Endothelial cell of umbilical vein (primary cell): ENCODE data around the gene TRPM7. TPM values are rescaled to one million over a fixed set of nuclear protein-coding genes. Genes with fewer than 3 reads are reported as not detected.

ENCODE experiments used
- BruUV-seq: library from RNA; stranded (reverse); fragments of 400-500 nt; replicated peaks from 2 replicates; lab custom pipeline; 2021; lab: Mats Ljungman, UMichigan
- CTCF ChIA-PET: fragments of 300-600, 350-600 bp; sonication (Branson Sonifier 250); formaldehyde crosslinking; loops from one replicate; lab custom pipeline; 2021; ENCODE audit warnings: antibody characterized with exemption, inconsistent platforms; lab: Charles Lee
- POLR2A ChIA-PET: fragments of 300-600, 350-600 bp; sonication (Branson Sonifier 250); formaldehyde crosslinking; loops from one replicate; lab custom pipeline; 2021; ENCODE audit warnings: antibody characterized with exemption, inconsistent platforms; lab: Charles Lee
- DNase-seq: peaks from one replicate; pipeline ENCODE4 v3.0.0-alpha.2; 2011; ENCODE audit warnings: low read depth, low spot score
- FAIRE-seq: peaks from 2 replicates; lab custom pipeline; 2011; peaks lifted over from hg19 to GRCh38; lab: Jason Lieb, UNC
- H2AFZ ChIP-seq: 2 replicates; pipeline ENCODE4 v1.6.0; 2012; ENCODE audit warnings: low read depth, low read length, control low read depth, inconsistent platforms
- H3K27ac ChIP-seq: 2 replicates; pipeline ENCODE4 v1.5.1; 2011; ENCODE audit warnings: low read depth, mild to moderate bottlenecking, control low read depth, low read length, moderate library complexity; ENCODE audit not compliant: insufficient read depth
- H3K27me3 ChIP-seq, 2 experiments: 2 replicates each; pipeline versions ENCODE4 v1.6.0 to v1.6.1; 2011; ENCODE audit warnings: low read length in 2 of 2, mixed read lengths in 1 of 2; ENCODE audit not compliant: control insufficient read depth in 2 of 2, insufficient read depth in 2 of 2
- H3K36me3 ChIP-seq, 2 experiments: 2 replicates in 1 of 2; 3 replicates in 1 of 2; pipeline ENCODE4 v1.5.1; 2011; ENCODE audit warnings: low read length in 2 of 2, mild to moderate bottlenecking in 1 of 2, moderate library complexity in 1 of 2; ENCODE audit not compliant: control insufficient read depth in 2 of 2, insufficient read depth in 2 of 2; ENCODE audit errors: extremely low read depth in 1 of 2
- H3K4me1 ChIP-seq: 3 replicates; pipeline ENCODE4 v1.5.1; 2011; ENCODE audit warnings: mild to moderate bottlenecking, low read length; ENCODE audit not compliant: control insufficient read depth, insufficient read depth; ENCODE audit errors: extremely low read depth
- H3K4me2 ChIP-seq: 2 replicates; pipeline ENCODE4 v1.6.1; 2011; ENCODE audit warnings: low read length, control low read depth, mixed read lengths; ENCODE audit not compliant: insufficient read depth
- H3K4me3 ChIP-seq, 3 experiments: fragments of 200-600 bp in 1 of 3; sonication (generic), shearing (Covaris generic) in 1 of 3; replicated peaks in 1 of 3; 2 replicates each; pipeline ENCODE4 v1.5.1; 2011 to 2016; ENCODE audit warnings: control low read depth in 3 of 3, low read length in 3 of 3, mild to moderate bottlenecking in 2 of 3, inconsistent platforms in 1 of 3, low read depth in 1 of 3, moderate library complexity in 1 of 3; ENCODE audit not compliant: insufficient read depth in 1 of 3
- H3K79me2 ChIP-seq: 2 replicates; pipeline ENCODE4 v1.6.0; 2012; ENCODE audit warnings: low read length, inconsistent platforms; ENCODE audit not compliant: control insufficient read depth, insufficient read depth
- H3K9ac ChIP-seq: replicated peaks from 2 replicates; pipeline ENCODE3; 2011; ENCODE audit warnings: low read length, control low read depth; ENCODE audit not compliant: insufficient read depth; ENCODE audit errors: extremely low read depth
- H3K9me1 ChIP-seq: replicated peaks from 3 replicates; pipeline ENCODE4 v1.6.0; 2011; ENCODE audit warnings: mild to moderate bottlenecking, low read length; ENCODE audit not compliant: control insufficient read depth, insufficient read depth; ENCODE audit errors: extremely low read depth
- H3K9me3 ChIP-seq: replicated peaks from 2 replicates; pipeline ENCODE4 v1.5.1; 2012; ENCODE audit warnings: low read length, inconsistent platforms; ENCODE audit not compliant: control insufficient read depth, insufficient read depth
- H4K20me1 ChIP-seq: replicated peaks from 2 replicates; pipeline ENCODE3; 2011; ENCODE audit warnings: mild to moderate bottlenecking, low read length; ENCODE audit not compliant: control insufficient read depth, insufficient read depth; ENCODE audit errors: extremely low read depth
- CTCF ChIP-seq, 2 donors: IDR thresholded peaks; 1 replicate in 1 of 2; 2 replicates in 1 of 2; pipeline ENCODE4 v1.5.1; 2011; ENCODE audit warnings: low read length in 2 of 2, mild to moderate bottlenecking in 2 of 2, moderate library complexity in 2 of 2, control low read depth in 1 of 2, inconsistent platforms in 1 of 2, low read depth in 1 of 2; ENCODE audit not compliant: insufficient read depth in 1 of 2; ENCODE audit errors: extremely low read depth in 1 of 2
- EZH2 ChIP-seq: IDR thresholded peaks from 2 replicates; pipeline ENCODE4 v1.6.1; 2012; ENCODE audit warnings: borderline replicate concordance, low read depth, mild to moderate bottlenecking, moderate library complexity, low read length, inconsistent platforms; ENCODE audit not compliant: severe bottlenecking
- FOS ChIP-seq: IDR thresholded peaks from 2 replicates; pipeline ENCODE4 v1.6.1; 2011; ENCODE audit warnings: mild to moderate bottlenecking, low read length, moderate library complexity, borderline replicate concordance; ENCODE audit not compliant: insufficient read depth
- GATA2 ChIP-seq: IDR thresholded peaks from 2 replicates; pipeline ENCODE4 v1.7.0; 2011; ENCODE audit warnings: low read depth, mild to moderate bottlenecking, moderate library complexity, mixed read lengths, low read length; ENCODE audit not compliant: insufficient read length, insufficient read depth
- JUN ChIP-seq: IDR thresholded peaks from 2 replicates; pipeline ENCODE4 v1.6.1; 2011; ENCODE audit warnings: borderline replicate concordance, low read depth; ENCODE audit not compliant: insufficient read length, insufficient read depth
- MAX ChIP-seq: IDR thresholded peaks from 2 replicates; pipeline ENCODE4 v1.6.1; 2011; ENCODE audit not compliant: insufficient read depth, insufficient read length
- MYC ChIP-seq: IDR thresholded peaks from one replicate; pipeline ENCODE4 v1.6.1; 2011; ENCODE audit warnings: mild to moderate bottlenecking, low read depth, low read length
- POLR2A ChIP-seq: IDR thresholded peaks from 2 replicates; pipeline ENCODE4 v1.6.1; 2012; ENCODE audit warnings: low read depth, mild to moderate bottlenecking, control low read depth, low read length
- POLR2AphosphoS5 ChIP-seq: IDR thresholded peaks from 2 replicates; pipeline ENCODE4 v1.6.1; 2012; ENCODE audit warnings: low read depth, mild to moderate bottlenecking, control low read depth, low read length, moderate library complexity; ENCODE audit not compliant: insufficient read depth
- dilution Hi-C: fragments of 300-500 bp; cut with MboI; formaldehyde crosslinking; loops from one replicate; pipeline ENCODE4 v1.15.0; 2019; ENCODE audit warnings: low sequenced_read_pairs; ENCODE audit not compliant: extremely low pct_ligation_motif_present
- intact Hi-C: fragments of 100-400 bp; cut with micrococcal nuclease; formaldehyde crosslinking; loops from one replicate; pipeline ENCODE4 v1.10.0; 2022
- polyA plus RNA-seq, 4 experiments: library from polyadenylated mRNA; depleted of rRNA in 3 of 4; stranded (reverse) in 3 of 4; unstranded in 1 of 4; fragments of >200 nt; gene quantifications; 2 replicates each; pipeline versions ENCODE4 v1.2.1 to v1.2.3, GENCODE V29; 2011 to 2012; ENCODE audit warnings: missing spikeins in 1 of 4
- total RNA-seq: library from RNA; stranded (reverse); gene quantifications from 2 replicates; pipeline ENCODE4 v1.2.3, GENCODE V29; 2021

Gene TRPM7
- total and polyA plus RNA-seq, 2 donors (not counting 3 experiments of a cell fraction or from before 2014, with no cell fraction given): 6.4 to 34.8 TPM

GRCh38 chr15:50718700-50719125 lies 32.1 kb upstream of the TRPM7 start:
- Histone ChIP-seq H3K27ac (no peak overlapping the region), H3K27me3 (no peaks in the 10 kb centered on the region), H3K9me1 (no peaks in the 10 kb centered on the region), H3K4me1 (no peaks in the 10 kb centered on the region), H4K20me1 (no peaks in the 10 kb centered on the region), H3K36me3 (no peaks in the 10 kb centered on the region), H3K9me3 (no peaks in the 10 kb centered on the region), H3K9ac (no peak overlapping the region), H3K4me2 (no peak overlapping the region), H2AFZ (no peak overlapping the region), H3K4me3 (no peak overlapping the region), H3K79me2 (no peaks in the 10 kb centered on the region)
- FAIRE-seq (no peak), DNase-seq (no peak)
- dilution Hi-C loops (no loop called here), intact Hi-C loops (no loop called here)
- TF ChIP-seq GATA2 (no peak), EZH2 (no peak), FOS (no peak)
- CTCF ChIA-PET: no interaction called here
- POLR2A ChIA-PET: no interaction called here
- no TSS peak for BruUV-seq

- intact Hi-C loops (no loop called here), dilution Hi-C loops (no loop called here)
- H3K27ac ChIP-seq: no peak overlapping the region
- no TSS peak for BruUV-seq
- ChIA-PET CTCF (interaction anchor here (1.9 kb wide), 1 partner anchor 165 kb away, joined by 6 read pairs; no protein-coding TSS in a partner anchor), POLR2A (no interaction called here)
- no peak for FAIRE-seq
- H3K79me2 ChIP-seq: no peaks in the 10 kb centered on the region
- H3K9me3 ChIP-seq: no peaks in the 10 kb centered on the region
- DNase-seq: no peak
- no peak overlapping the region for H3K4me3 ChIP-seq
- H4K20me1 ChIP-seq: no peaks in the 10 kb centered on the region
- no peak overlapping the region for H2AFZ ChIP-seq
- no peaks in the 10 kb centered on the region for H3K27me3 ChIP-seq
- H3K9me1 ChIP-seq: no peaks in the 10 kb centered on the region
- TF ChIP-seq MAX: no peak
- no peak for TF ChIP-seq POLR2AphosphoS5
- no peak for TF ChIP-seq EZH2
- no peak for TF ChIP-seq FOS
- TF ChIP-seq CTCF (IDR thresholded peaks at IDR 0.05; ENCODE audit: extremely low read depth in 1 of 2, insufficient read depth in 1 of 2, low read depth in 1 of 2, low read length in 2 of 2): no peak
- TF ChIP-seq GATA2: no peak
- no peak for TF ChIP-seq MYC
- TF ChIP-seq POLR2A: no peak
- no peak for TF ChIP-seq JUN
- no peaks in the 10 kb centered on the region for H3K4me1 ChIP-seq
- H3K9ac ChIP-seq: no peak overlapping the region
- H3K36me3 ChIP-seq: no peaks in the 10 kb centered on the region
- no peak overlapping the region for H3K4me2 ChIP-seq
These were observed 25.4 kb upstream of the TRPM7 start for GRCh38 chr15:50712018-50712417.
